GM19238 (cell line): ENCODE results near the gene TRAPPC3L.

Source experiments
- DNase-seq: peaks from one replicate; pipeline ENCODE4 v3.0.0; 2011; ENCODE audit warnings: low spot score; ENCODE audit not compliant: insufficient read length

Gene TRAPPC3L

GRCh38 chr6:116467096-116467495 is 78.4 kb downstream of the TRAPPC3L start:
- DNase-seq, result no peak

- DNase-seq, result no peak
Observed at GRCh38 chr6:116465246-116465645, 80.2 kb downstream of the TRAPPC3L start.

- no peak for DNase-seq
Observed at GRCh38 chr6:116463301-116463700, 82.2 kb downstream of the TRAPPC3L start.

DNA sequence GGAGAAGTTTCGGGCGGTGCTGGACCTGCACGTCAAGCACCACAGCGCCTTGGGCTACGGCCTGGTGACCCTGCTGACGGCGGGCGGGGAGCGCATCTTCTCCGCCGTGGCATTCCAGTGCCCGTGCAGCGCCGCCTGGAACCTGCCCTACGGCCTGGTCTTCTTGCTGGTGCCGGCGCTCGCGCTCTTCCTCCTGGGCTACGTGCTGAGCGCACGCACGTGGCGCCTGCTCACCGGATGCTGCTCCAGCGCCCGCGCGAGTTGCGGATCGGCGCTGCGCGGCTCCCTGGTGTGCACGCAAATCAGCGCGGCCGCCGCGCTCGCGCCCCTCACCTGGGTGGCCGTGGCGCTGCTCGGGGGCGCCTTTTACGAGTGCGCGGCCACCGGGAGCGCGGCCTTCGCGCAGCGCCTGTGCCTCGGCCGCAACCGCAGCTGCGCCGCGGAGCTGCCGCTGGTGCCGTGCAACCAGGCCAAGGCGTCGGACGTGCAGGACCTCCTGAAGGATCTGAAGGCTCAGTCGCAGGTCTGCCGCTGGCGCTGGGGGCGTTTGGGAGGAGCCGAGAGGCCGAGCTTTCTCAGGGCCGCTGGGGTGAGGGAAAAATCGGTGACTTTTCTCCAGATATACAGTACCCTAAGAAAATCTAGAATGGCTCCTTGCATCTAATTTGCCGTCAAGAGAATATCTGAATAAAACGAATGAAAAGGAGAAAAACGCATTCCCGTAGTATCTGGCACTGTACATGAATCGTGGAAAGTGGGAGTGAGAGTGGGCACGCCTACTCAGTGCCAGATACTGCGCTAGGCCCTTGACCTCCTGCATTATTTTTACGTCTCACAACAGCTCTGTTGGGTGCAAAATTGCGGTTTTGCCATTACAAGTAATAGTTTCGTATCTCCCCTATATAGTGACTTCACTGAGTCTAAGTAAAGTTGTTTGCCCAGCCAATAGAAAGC is 83.3 kb downstream of the TRAPPC3L start:
- DNase-seq, result peak; percentile 47

DNA sequence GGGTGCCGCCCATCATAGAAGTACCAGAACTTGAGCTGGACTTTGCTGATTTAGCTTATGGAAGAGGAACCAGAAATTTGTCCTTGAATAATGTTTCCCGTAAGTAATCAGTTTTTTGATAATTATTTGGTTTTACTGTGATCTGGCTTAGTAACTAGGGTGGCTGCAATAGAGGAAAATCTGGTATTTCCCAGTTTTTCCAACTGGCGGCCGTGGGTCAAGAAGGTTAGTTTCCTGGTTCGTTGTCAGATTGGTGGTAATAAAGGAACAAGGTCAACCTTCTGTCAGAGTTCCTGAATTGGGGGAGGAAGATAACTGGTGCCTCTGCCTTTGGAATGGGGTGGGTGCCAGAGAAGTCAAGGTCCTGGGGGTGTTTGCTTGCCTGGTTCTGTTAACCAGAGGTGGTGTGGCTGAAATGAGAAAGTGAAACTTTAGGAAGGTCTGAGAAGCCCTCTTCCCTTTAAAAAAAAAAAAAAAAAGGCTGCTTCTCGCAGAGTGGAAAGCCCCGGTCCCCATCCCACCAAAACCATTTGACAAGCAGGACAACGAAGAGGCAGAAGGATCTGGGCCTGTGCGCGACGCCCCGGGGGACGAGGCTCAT is 84.1 kb downstream of the TRAPPC3L start, which contains the start of gene CALHM6:
CALHM6 (plus strand) TSS at position 45 of the 601 bp plus-strand sequence; CDS start at position 600, 555 bp downstream.
- DNase-seq, result no peak

DNA sequence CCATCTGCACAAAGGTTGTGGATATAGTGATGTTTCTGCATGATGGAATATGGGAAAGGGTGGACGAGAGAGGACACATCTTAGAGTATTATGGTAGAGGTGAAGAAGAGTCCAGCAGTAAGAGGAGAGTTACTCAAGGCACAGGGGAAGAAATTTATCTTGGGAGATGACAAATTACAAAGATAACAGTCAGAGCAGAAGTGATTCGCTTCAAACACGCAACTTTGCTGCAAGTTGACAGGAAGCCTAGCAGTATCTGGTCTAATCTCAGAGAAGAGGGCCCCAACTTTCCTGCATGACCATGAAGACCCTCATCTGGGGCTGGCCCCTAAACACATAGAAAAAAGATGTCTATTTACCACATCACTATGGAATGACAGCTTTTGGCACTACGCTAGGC is 85.6 kb downstream of the TRAPPC3L start:
- DNase-seq, result no peak

GRCh38 chr6:116458264-116458663 is 87.2 kb downstream of the TRAPPC3L start:
- DNase-seq, result no peak

DNA sequence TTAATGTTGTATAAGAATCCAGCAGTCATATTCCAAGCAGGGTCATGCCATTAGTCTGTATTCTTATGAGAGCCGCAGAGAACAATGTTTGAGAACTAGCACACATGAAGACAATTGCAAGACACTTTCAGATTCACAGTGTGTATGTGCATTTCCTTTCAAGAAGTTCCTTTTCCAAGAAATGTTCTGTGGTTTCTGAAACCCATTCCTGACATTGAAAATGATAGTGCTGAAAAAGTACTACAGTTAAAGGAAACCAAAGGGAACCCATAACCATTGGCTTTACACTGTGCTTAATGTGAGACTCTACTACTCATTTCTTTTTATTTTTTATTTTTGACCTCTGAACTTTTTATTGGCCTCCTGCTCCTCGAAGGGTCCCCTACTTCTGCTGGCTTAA is 88.6 kb downstream of the TRAPPC3L start:
- no peak for DNase-seq

- DNase-seq, result no peak
Observed at GRCh38 chr6:116456106-116456505, 89.4 kb downstream of the TRAPPC3L start.

DNA sequence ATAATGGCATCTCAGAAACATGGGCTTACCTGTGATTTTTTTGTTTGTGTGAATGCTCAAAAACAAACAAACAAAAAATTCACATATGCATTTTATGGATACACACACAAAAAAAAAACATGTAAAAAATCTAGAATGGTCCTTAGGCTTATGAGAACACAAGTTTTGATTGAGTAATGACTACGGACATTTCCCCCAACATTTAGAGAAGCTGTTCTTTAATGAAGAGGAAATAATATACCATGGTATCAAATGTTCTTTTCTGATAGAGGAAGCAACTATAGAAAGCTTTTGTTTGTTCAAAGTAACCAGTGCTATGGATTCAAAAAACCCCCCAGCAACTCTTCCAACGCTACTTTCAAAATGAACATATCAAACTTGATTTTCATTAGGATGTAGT is 93.0 kb downstream of the TRAPPC3L start:
- no peak for DNase-seq

DNA sequence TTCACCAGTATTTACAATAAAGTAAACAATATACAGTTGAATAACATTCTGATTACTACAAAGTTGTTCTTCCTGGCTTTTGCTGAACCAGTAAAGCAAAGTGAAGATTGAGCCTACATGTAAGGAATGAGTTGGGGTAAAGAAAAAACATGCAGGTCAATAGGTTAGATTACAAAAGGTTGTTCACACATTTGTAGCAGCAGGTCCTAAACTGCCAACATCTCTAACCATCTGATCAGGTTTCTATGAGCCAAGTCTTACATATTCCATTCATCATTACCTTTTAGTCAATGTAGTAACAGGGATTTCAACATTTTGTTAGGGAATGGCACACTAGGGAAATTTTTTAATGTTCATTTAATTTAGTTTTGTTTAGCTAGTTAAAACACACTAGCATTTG is 93.6 kb downstream of the TRAPPC3L start:
- no peak for DNase-seq

DNA sequence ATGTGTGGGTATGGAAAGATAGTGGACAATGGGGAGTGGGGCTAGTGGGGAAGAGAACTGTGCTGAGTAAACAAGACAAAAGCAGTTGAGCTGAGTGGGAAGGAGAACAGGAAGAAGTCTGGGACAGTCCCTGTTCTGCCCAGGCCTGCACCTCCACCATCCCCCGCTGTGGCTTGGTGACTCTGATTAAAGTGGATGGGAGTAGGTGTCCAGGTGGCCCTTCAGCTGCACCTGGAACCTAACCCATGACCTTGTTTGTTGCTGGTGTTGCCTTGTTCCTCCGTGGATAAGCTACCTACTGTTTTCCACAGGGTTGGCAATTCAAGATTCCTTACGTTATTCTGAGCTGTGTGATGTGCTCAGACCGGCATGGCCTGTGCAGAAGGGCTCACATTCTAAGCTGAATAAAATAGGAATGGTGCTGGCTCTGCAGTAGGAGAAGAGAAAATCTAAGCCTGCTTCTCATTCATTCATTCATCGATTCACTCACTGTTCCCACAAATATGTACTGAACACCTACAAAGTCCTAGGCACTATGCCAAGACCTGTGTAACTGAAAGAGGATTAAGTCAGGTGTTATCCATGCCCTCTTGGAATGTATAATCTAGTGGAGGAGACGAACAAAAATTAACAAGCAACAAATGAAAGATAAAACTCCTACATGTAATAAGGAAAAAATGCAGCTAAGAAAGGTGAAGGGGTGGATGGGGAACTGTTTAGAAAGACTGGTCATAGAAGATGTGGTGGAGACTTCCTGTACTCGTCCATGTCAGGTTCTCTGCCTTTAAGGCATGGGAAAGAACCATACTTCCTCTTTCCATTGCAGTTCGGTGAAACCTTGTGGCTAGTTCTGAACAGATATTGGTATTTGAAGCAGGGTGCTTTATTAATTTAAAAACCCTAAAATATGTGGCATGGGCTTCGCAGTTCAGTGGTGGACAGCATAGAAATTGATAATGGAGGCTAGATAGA is 94.4 kb downstream of the TRAPPC3L start:
- peak; percentile 24 for DNase-seq

DNA sequence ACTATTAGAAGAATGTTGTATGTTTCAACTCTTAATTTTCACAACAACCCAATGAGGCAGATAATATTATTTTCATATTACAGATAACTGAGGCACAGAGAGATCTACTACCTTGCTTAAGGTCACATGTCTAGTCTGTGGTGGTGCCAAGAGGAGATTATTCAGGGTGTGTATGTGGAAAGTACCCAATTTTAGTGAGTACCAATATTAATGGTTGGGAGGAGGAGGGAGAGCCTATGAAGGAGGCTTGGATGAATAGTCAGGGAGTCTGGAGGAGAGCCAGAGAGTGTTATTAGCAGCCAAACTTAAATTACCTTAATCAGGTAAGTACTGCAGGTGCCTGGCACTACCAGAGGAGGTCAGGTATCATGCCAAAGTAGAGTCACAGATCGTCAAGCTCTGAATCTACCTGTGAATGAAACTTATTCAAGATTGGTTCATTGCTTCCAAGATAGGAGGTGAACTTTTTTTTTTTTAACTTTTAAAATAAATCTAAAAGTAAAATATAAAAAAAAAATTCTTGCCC is 95.2 kb downstream of the TRAPPC3L start:
- DNase-seq, result no peak

DNA sequence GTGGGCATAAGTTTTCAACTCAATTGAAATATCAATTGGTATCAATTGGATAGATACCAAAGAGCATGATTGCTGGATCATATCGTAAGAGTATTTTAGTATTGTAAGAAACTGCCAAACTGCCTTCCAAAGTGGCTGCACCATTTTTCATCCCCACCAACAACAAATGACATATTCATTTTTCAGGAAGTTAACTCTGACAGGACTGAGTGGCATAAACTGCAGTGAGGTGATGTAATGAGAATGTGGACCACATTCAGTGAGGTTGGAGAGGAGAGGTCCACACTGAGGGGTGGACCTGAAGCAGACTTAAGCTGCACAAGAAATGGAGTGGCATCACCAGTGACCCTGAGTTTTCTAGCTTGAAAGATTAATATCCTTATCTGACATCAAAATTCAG is 95.9 kb downstream of the TRAPPC3L start:
- DNase-seq, result no peak

DNA sequence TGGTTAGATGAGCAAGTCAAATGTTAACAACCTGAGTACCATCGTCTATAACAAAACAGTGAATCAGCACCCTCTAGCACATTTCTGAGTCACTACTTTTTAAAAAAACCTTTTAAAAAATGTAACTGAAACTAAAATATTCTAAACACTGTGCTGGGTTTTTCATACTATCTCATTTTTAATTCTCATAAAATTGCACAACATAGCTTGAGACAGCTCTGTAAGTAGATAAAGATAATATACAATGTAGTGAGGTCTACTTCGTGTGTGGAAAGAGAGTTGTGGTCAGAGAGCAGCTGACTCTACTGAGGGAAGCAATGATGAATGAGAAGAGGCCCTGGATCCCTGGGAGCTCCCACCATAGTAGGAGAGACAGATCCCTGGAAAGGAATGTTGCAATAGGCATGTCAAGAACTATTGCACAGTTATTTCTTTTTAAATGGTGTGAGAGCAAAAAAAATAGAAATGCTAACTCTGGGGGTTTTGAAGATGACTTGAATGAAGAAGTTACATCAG is 97.9 kb downstream of the TRAPPC3L start:
- no peak for DNase-seq

DNA sequence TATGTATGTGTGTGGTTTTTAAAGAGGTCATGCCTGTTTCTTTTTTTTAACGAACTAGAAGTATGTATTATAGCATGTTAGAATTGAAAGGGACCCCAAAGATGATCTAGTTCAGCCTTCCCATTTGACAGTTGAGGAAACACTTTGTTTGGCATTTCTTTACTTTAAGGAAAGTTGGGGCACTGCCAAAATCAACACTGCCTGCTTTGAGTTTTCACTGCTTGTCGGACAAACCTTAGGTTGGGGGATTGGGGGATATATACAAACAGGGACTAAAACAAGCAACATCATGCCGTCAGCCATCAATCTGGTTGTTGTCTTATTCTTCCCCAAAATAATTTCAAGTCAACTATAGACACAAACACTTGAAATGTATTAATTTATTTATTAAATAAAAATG is 98.4 kb downstream of the TRAPPC3L start:
- DNase-seq, result no peak

DNA sequence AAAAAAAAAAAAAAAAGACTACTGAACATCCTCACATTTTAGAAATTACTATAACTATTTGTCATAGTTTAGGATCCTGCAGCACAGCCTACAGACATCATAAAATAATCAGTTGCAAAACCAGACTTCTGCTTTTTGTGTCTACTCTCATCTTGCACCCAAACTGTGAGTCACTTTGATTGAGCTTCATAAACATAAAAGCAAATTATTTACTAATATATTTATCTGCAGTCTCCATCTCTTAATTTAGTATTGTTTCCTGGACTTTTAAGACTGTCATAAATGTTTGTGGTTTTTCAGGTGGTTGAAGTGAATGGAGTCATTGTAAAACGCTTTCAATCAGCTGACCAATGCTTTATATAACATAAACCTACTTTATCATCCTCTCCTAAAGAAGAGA is 99.1 kb downstream of the TRAPPC3L start:
- DNase-seq, result no peak

DNA sequence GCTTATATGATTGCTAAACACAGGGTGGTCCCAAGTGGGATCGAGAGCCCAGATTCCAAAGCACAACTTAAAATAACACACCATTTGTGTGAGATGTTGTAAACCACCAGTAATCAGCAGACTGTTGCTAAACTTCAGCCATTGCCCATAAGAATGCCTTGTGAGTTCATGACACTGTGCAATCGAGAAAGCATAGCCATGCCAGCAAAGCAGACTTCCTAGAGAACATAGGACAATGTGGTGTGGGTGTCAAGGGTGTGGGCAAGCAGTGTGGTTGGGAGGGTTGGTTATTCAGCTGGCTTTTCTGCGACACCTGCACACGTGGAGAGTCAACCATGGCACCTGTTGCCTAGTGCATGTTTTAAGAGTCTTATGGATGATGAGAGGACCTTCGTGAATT is 100.4 kb downstream of the TRAPPC3L start:
- DNase-seq, result no peak
